Measurements from ENCODE around the gene SPIRE2. TPM values are rescaled to one million over a fixed set of nuclear protein-coding genes. Genes with fewer than 3 reads are reported as not detected.

SPIRE2 gene
- polyA plus RNA-seq, 1 donor (not counting 4 experiments of a cell fraction or from before 2014, with no cell fraction given), result 1.1 TPM

DNA sequence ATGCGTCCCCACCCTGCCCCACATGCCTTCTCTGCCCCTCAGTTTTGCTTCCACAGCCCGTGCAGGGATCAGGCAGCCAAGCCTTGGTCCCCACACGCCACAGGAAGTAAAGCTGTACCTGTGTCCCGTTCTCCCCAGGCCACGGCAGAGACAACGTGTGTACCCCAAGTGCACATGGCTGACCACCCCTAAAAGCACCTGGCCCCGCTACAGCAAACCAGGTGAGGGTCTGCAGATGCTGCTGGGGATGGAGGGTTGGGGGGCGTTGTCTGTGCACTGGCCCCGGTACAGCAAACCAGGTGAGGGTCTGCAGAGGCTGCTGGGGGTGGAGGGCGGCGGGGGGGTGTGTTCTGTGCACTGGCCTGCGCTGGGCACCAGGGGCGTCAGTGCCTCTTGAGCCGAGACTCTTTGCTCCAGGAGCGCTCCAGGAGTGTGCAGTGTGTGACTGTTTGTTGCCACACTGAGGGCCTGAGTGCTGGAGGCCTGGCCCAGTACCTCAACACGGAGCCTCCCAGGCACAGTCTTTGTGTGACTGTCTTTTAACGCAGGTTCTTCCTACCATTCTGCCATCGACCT lies 63.9 kb downstream of the SPIRE2 start:
- Histone ChIP-seq H4K20me1 (ENCODE audit: control insufficient read depth, extremely low read depth, insufficient read depth, low read length) (peaks cover 4% of the 10 kb centered on the region), H3K36me3 (ENCODE audit: control insufficient read depth in 2 of 2, extremely low read depth in 1 of 2, insufficient read depth in 2 of 2, low read length in 2 of 2) (peaks cover 38 to 50% of the 10 kb centered on the region in 2 experiments)
- dilution Hi-C loops (cut with MboI; ENCODE audit: extremely low pct_ligation_motif_present, low sequenced_read_pairs), result no loop called here

DNA sequence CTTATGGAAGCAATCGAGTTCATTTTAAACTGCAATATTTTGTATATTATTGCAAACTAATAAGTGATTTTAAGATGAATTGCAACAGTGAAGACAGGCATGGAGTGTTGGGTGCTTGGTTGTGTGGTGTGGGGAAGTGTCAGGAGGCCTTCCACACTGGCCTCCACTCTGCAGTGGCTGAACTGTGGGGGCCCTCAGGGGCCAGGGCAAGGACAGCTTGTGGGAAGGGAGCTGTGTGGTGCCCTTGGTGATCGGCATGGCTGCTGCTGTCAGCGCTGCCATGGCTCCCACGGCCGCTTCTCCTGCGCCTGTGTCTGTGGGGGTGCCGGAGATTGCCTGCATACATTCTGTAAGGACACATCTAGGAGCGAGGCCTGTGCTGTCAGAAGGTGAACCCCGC lies 64.4 kb downstream of the SPIRE2 start:
- no peak for DNase-seq (ENCODE audit: low read depth, low spot score)
- Histone ChIP-seq H3K79me2 (ENCODE audit: control insufficient read depth, insufficient read depth, low read length) (no peaks in the 10 kb centered on the region), H3K9me1 (ENCODE audit: control insufficient read depth, extremely low read depth, insufficient read depth, low read length) (no peaks in the 10 kb centered on the region), H3K27me3 (ENCODE audit: control insufficient read depth, extremely low read depth, insufficient read depth, low read length) (no peaks in the 10 kb centered on the region), H3K4me1 (ENCODE audit: control insufficient read depth, extremely low read depth, insufficient read depth, low read length) (no peaks in the 10 kb centered on the region), H3K27ac (ENCODE audit: control insufficient read depth, insufficient read depth, low read length) (no peak overlapping the region), H2AFZ (ENCODE audit: control insufficient read depth, low read length) (no peak overlapping the region), H3K9ac (ENCODE audit: control insufficient read depth, extremely low read depth, insufficient read depth, low read length) (no peak overlapping the region), H3K4me2 (ENCODE audit: control insufficient read depth, extremely low read depth, insufficient read depth, low read depth, low read length) (no peak overlapping the region), H3K36me3 (ENCODE audit: control insufficient read depth in 2 of 2, extremely low read depth in 1 of 2, insufficient read depth in 2 of 2, low read length in 2 of 2) (peaks cover 37 to 51% of the 10 kb centered on the region in 2 experiments), H3K9me3 (ENCODE audit: control insufficient read depth, low read depth, low read length) (no peaks in the 10 kb centered on the region), H4K20me1 (ENCODE audit: control insufficient read depth, extremely low read depth, insufficient read depth, low read length) (peaks cover 4% of the 10 kb centered on the region), H3K4me3 (ENCODE audit: control insufficient read depth in 2 of 3, extremely low read depth in 1 of 3, insufficient read depth in 2 of 3, low read depth in 1 of 3, low read length in 3 of 3) (no peak overlapping the region)
- TF ChIP-seq, protein P1, sequence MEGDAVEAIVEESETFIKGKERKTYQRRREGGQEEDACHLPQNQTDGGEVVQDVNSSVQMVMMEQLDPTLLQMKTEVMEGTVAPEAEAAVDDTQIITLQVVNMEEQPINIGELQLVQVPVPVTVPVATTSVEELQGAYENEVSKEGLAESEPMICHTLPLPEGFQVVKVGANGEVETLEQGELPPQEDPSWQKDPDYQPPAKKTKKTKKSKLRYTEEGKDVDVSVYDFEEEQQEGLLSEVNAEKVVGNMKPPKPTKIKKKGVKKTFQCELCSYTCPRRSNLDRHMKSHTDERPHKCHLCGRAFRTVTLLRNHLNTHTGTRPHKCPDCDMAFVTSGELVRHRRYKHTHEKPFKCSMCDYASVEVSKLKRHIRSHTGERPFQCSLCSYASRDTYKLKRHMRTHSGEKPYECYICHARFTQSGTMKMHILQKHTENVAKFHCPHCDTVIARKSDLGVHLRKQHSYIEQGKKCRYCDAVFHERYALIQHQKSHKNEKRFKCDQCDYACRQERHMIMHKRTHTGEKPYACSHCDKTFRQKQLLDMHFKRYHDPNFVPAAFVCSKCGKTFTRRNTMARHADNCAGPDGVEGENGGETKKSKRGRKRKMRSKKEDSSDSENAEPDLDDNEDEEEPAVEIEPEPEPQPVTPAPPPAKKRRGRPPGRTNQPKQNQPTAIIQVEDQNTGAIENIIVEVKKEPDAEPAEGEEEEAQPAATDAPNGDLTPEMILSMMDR (optimal IDR thresholded peaks at IDR 0.05 in 1 of 3, IDR thresholded peaks at IDR 0.05 in 1 of 3, conservative IDR thresholded peaks at IDR 0.05 in 1 of 3; ENCODE audit: extremely low read depth in 1 of 3, insufficient read depth in 2 of 3, low read length in 3 of 3), result no peak
- TF ChIP-seq EZH2 (IDR thresholded peaks at IDR 0.05; ENCODE audit: low read length), result no peak
- dilution Hi-C loops (cut with MboI; ENCODE audit: extremely low pct_ligation_motif_present, low sequenced_read_pairs), result no loop called here
- FAIRE-seq, result no peak

More for the DNA sequence above, 63.9 kb downstream of the SPIRE2 start:
- Histone ChIP-seq H3K4me3 (ENCODE audit: control insufficient read depth in 2 of 3, extremely low read depth in 1 of 3, insufficient read depth in 2 of 3, low read depth in 1 of 3, low read length in 3 of 3) (no peak overlapping the region), H3K4me2 (ENCODE audit: control insufficient read depth, extremely low read depth, insufficient read depth, low read depth, low read length) (no peak overlapping the region), H2AFZ (ENCODE audit: control insufficient read depth, low read length) (no peak overlapping the region), H3K27me3 (ENCODE audit: control insufficient read depth, extremely low read depth, insufficient read depth, low read length) (no peaks in the 10 kb centered on the region), H3K9me1 (ENCODE audit: control insufficient read depth, extremely low read depth, insufficient read depth, low read length) (no peaks in the 10 kb centered on the region), H3K79me2 (ENCODE audit: control insufficient read depth, insufficient read depth, low read length) (no peaks in the 10 kb centered on the region), H3K9me3 (ENCODE audit: control insufficient read depth, low read depth, low read length) (no peaks in the 10 kb centered on the region), H3K27ac (ENCODE audit: control insufficient read depth, insufficient read depth, low read length) (no peak overlapping the region), H3K4me1 (ENCODE audit: control insufficient read depth, extremely low read depth, insufficient read depth, low read length) (no peaks in the 10 kb centered on the region), H3K9ac (ENCODE audit: control insufficient read depth, extremely low read depth, insufficient read depth, low read length) (no peak overlapping the region)
- FAIRE-seq, result no peak
- no peak for DNase-seq (ENCODE audit: low read depth, low spot score)
- no peak for TF ChIP-seq EZH2 (IDR thresholded peaks at IDR 0.05; ENCODE audit: low read length)
- TF ChIP-seq, protein P1 (optimal IDR thresholded peaks at IDR 0.05 in 1 of 3, IDR thresholded peaks at IDR 0.05 in 1 of 3, conservative IDR thresholded peaks at IDR 0.05 in 1 of 3; ENCODE audit: extremely low read depth in 1 of 3, insufficient read depth in 2 of 3, low read length in 3 of 3), result no peak
